ENCODE results near the gene DGKE. TPM values are rescaled to one million over a fixed set of nuclear protein-coding genes. Genes with fewer than 3 reads are reported as not detected.
A peak's percentile ranks its signal among the peaks of the same experiment; 100 is the strongest.

Gene DGKE
- total RNA-seq, 2 donors from 2014 or later, result 7.8 to 10.5 TPM

GRCh38 chr17:56893503-56893902 lies 59.6 kb downstream of the DGKE start:
- DNase-seq, result no peak
- intact Hi-C loops (cut with DNase I), result no loop called here
- no peaks in the 10 kb centered on the region for H3K9me3 ChIP-seq
- H3K4me1 ChIP-seq, result no peaks in the 10 kb centered on the region
- peaks cover 45% of the 10 kb centered on the region for H3K36me3 ChIP-seq
- H3K27me3 ChIP-seq, result no peaks in the 10 kb centered on the region
- no peak overlapping the region for H3K4me3 ChIP-seq
- H3K27ac ChIP-seq, result no peak overlapping the region
- H3K9ac ChIP-seq (ENCODE audit: low read depth in 2 of 2, low read length in 2 of 2), result no peak overlapping the region
- no peak for TF ChIP-seq CTCF (IDR thresholded peaks at IDR 0.05)

DNA sequence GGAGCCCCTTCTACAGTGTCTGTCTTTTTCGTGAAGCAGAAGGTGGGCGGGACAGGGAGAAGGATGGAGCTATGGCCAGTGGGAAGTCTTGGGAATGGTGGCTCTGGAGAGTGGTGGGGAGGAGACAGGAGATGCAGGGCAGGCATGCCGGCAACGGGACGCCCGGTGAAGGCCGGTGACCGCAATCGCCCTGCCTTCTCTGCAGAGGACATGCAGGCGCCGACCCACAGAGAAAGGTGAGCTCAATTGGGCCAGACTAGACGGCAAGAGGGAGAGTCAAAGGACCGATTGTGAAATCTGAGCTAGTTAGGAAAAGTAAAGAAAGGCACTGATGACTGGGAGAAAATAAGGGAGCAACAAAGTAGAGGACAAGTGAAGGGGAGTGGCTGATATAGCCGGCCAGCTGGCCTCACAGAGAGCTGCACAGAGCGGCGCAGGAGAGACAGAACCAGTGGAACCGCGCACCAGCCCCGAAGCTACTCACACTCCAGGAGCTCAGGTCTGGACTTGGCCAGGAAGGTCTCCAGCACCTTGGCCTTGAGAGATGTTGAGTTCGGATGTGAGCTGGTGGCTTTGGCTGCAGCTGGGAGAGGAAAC lies 61.0 kb downstream of the DGKE start:
- H3K9me3 ChIP-seq, result no peaks in the 10 kb centered on the region
- H3K4me1 ChIP-seq, result no peaks in the 10 kb centered on the region
- peaks cover 45% of the 10 kb centered on the region for H3K36me3 ChIP-seq
- TF ChIP-seq CTCF (IDR thresholded peaks at IDR 0.05), result no peak
- no peak overlapping the region for H3K9ac ChIP-seq (ENCODE audit: low read depth in 2 of 2, low read length in 2 of 2)
- DNase-seq, result no peak
- H3K4me3 ChIP-seq, result no peak overlapping the region
- no peaks in the 10 kb centered on the region for H3K27me3 ChIP-seq
- H3K27ac ChIP-seq, result no peak overlapping the region
- intact Hi-C loops (cut with DNase I), result no loop called here

DNA sequence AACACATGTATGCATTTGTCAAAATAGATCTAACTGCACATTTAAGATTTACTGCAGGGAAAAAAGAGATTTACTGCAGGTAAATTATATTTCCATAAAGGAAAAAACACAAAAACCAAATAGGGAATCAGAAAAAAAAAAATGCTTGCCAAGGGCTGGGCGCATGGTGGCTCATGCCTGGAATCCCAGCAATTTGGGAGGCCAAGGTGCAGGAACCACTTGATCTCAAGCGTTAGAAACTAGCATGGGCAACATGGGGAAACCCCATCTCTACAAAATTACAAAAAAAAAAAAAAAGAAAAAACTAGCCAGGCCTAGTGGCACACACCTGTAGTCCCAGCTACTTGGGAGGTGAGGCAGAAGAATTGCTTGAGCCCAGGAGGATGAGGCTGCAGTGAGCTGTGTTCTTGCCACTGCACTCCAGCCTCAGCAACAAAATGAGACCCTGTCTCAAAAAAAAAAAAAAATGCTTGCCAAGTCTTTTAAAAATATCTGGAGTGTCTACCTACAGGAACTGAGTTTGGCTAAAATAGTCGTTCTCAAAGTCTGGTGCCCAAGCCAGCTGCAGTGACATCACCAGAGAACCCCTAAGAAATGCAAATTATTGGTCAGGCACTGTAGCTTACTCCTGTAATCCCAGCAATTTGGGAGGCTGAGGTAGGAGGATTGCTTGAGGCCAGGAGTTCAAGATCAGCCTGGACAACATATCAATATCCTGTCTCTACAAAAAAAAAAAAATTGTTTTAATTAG lies 62.4 kb downstream of the DGKE start:
- no peak for TF ChIP-seq CTCF (IDR thresholded peaks at IDR 0.05)
- intact Hi-C loops (cut with DNase I), result no loop called here
- H3K36me3 ChIP-seq, result peaks cover 41% of the 10 kb centered on the region
- H3K4me3 ChIP-seq, result no peak overlapping the region
- no peak for DNase-seq
- no peaks in the 10 kb centered on the region for H3K4me1 ChIP-seq
- H3K9me3 ChIP-seq, result no peaks in the 10 kb centered on the region
- no peak overlapping the region for H3K9ac ChIP-seq (ENCODE audit: low read depth in 2 of 2, low read length in 2 of 2)
- no peak overlapping the region for H3K27ac ChIP-seq
- H3K27me3 ChIP-seq, result no peaks in the 10 kb centered on the region

GRCh38 chr17:56896968-56897359 lies 63.0 kb downstream of the DGKE start:
- H3K27me3 ChIP-seq, result no peaks in the 10 kb centered on the region
- H3K4me1 ChIP-seq, result no peaks in the 10 kb centered on the region
- H3K36me3 ChIP-seq, result peaks cover 39% of the 10 kb centered on the region
- no peak overlapping the region for H3K4me3 ChIP-seq
- H3K9me3 ChIP-seq, result no peaks in the 10 kb centered on the region
- H3K9ac ChIP-seq (ENCODE audit: low read depth in 2 of 2, low read length in 2 of 2), result no peak overlapping the region
- DNase-seq, result peak; percentile 71
- H3K27ac ChIP-seq, result no peak overlapping the region
- no peak for TF ChIP-seq CTCF (IDR thresholded peaks at IDR 0.05)
- intact Hi-C loops (cut with DNase I), result no loop called here

GRCh38 chr17:56897646-56898424 lies 63.9 kb downstream of the DGKE start:
- no peak for TF ChIP-seq CTCF (IDR thresholded peaks at IDR 0.05)
- peaks cover 37% of the 10 kb centered on the region for H3K36me3 ChIP-seq
- H3K9me3 ChIP-seq, result no peaks in the 10 kb centered on the region
- DNase-seq, result peak; percentile 41
- no peak overlapping the region for H3K9ac ChIP-seq (ENCODE audit: low read depth in 2 of 2, low read length in 2 of 2)
- no peaks in the 10 kb centered on the region for H3K27me3 ChIP-seq
- intact Hi-C loops (cut with DNase I), result no loop called here
- no peak overlapping the region for H3K4me3 ChIP-seq
- H3K27ac ChIP-seq, result peak overlapping the region; percentile 6
- H3K4me1 ChIP-seq, result no peaks in the 10 kb centered on the region
